Measurements from ENCODE around the gene TOMM20L.
A peak's percentile ranks its signal among the peaks of the same experiment; 100 is the strongest.

The TOMM20L gene

DNA sequence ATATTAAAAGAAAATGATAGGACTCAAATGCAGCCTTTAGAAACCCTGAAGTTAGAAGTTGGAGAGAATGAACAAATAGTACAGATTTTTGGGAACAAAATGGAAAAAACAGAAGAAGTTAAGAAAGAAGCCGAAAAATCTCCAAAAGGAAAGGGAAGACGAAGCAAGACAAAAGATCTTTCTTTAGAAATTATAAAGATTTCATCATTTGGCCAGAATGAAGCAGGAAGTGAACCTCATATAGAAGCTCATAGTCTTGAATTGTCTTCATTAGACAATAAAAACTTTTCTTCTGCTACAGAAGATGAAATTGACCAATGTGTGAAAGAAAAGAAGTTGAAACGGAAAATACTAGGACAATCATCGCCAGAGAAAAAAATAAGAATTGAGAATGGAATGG lies 31.4 kb upstream of the TOMM20L start:
- no peak for TF ChIP-seq LEF1 (IDR thresholded peaks at IDR 0.05; ENCODE audit: borderline replicate concordance)
- no peak for TF ChIP-seq ARNT (IDR thresholded peaks at IDR 0.05)
- TF ChIP-seq SP1 (IDR thresholded peaks at IDR 0.05): no peak
- TF ChIP-seq SUZ12 (IDR thresholded peaks at IDR 0.05): no peak
- no peak for TF ChIP-seq FOXK2 (IDR thresholded peaks at IDR 0.05)
- no peak for TF ChIP-seq BHLHE40 (IDR thresholded peaks at IDR 0.05; ENCODE audit: borderline replicate concordance)
- TF ChIP-seq CTBP1 (IDR thresholded peaks at IDR 0.05; ENCODE audit: borderline replicate concordance): no peak
- TF ChIP-seq, protein P1, sequence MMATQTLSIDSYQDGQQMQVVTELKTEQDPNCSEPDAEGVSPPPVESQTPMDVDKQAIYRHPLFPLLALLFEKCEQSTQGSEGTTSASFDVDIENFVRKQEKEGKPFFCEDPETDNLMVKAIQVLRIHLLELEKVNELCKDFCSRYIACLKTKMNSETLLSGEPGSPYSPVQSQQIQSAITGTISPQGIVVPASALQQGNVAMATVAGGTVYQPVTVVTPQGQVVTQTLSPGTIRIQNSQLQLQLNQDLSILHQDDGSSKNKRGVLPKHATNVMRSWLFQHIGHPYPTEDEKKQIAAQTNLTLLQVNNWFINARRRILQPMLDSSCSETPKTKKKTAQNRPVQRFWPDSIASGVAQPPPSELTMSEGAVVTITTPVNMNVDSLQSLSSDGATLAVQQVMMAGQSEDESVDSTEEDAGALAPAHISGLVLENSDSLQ (IDR thresholded peaks at IDR 0.05): no peak
- no peak for TF ChIP-seq HDGF (IDR thresholded peaks at IDR 0.05; ENCODE audit: borderline replicate concordance)
- no peak for TF ChIP-seq TARDBP (IDR thresholded peaks at IDR 0.05)
- TF ChIP-seq NFRKB (IDR thresholded peaks at IDR 0.05): no peak

DNA sequence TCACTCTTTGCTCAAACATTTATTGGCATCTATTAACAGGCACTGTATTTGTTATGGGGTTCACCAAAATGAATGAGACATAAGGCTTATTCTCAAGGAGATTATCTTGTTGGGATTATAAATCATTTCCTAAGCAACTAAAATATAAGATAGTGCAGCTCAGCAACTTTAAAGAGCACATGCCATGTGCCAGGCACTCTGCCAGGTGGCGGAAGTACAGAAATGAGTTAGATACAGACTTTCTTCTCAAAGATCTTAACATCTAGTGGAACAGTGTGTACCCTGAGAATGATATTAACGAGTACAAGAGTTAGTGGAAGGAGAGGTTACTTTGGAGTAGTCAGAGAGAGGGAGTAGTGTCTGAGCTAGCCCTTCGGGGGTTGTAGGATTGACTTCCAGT lies 28.4 kb upstream of the TOMM20L start:
- TF ChIP-seq NFRKB (IDR thresholded peaks at IDR 0.05): no peak
- TF ChIP-seq FOXK2 (IDR thresholded peaks at IDR 0.05): no peak
- no peak for TF ChIP-seq ARNT (IDR thresholded peaks at IDR 0.05)
- TF ChIP-seq, protein P1 (IDR thresholded peaks at IDR 0.05): no peak
- TF ChIP-seq SP1 (IDR thresholded peaks at IDR 0.05): no peak
- ChIA-PET POLR2A (no interaction called here), CTCF (no interaction called here)
- no peak for DNase-seq (ENCODE audit: extremely low spot score)

More for the DNA sequence above, 31.4 kb upstream of the TOMM20L start:
- DNase-seq (ENCODE audit: extremely low spot score): no peak
- ChIA-PET CTCF (no interaction called here), POLR2A (interaction anchor here (1.0 kb wide), 1 partner anchor 63 kb away, joined by 3 read pairs; the partner anchor contains the start of genes KIAA0586 and TIMM9)

DNA sequence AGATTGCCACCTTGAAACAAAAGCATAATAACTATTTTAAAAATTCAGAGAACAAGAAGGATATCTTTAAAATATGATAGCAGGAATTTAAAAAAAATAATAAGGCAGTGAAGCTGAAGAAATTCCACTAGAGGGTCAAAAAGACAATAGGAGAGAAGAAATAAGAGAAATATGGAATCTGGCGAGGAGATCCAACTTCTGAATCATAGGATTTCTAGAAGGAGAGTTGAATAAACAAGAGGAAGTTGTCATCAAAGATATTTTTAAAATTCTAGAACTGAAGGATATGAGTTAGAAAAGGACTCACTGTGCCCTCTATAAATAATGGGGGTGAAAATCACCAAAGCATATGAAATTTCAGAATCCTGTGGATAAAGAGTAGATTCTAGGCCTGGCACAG lies 26.8 kb upstream of the TOMM20L start:
- DNase-seq (ENCODE audit: extremely low spot score): no peak
- TF ChIP-seq, protein P1 (IDR thresholded peaks at IDR 0.05): no peak
- TF ChIP-seq FOXA1 (IDR thresholded peaks at IDR 0.05) (no peak), L3MBTL2 (conservative IDR thresholded peaks at IDR 0.05) (no peak), ELF4 (IDR thresholded peaks at IDR 0.05) (no peak), ZNF384 (IDR thresholded peaks at IDR 0.05) (no peak), SP1 (IDR thresholded peaks at IDR 0.05) (no peak), HDGF (IDR thresholded peaks at IDR 0.05; ENCODE audit: borderline replicate concordance) (no peak), LEF1 (IDR thresholded peaks at IDR 0.05; ENCODE audit: borderline replicate concordance) (no peak), TARDBP (IDR thresholded peaks at IDR 0.05) (no peak), FOXK2 (IDR thresholded peaks at IDR 0.05) (no peak), CTBP1 (IDR thresholded peaks at IDR 0.05; ENCODE audit: borderline replicate concordance) (no peak), NFRKB (IDR thresholded peaks at IDR 0.05) (no peak), ARNT (IDR thresholded peaks at IDR 0.05) (no peak), FOXM1 (IDR thresholded peaks at IDR 0.05; ENCODE audit: borderline replicate concordance) (no peak), BHLHE40 (IDR thresholded peaks at IDR 0.05; ENCODE audit: borderline replicate concordance) (no peak), SUZ12 (IDR thresholded peaks at IDR 0.05) (no peak)
- ChIA-PET POLR2A (no interaction called here), CTCF (no interaction called here)

DNA sequence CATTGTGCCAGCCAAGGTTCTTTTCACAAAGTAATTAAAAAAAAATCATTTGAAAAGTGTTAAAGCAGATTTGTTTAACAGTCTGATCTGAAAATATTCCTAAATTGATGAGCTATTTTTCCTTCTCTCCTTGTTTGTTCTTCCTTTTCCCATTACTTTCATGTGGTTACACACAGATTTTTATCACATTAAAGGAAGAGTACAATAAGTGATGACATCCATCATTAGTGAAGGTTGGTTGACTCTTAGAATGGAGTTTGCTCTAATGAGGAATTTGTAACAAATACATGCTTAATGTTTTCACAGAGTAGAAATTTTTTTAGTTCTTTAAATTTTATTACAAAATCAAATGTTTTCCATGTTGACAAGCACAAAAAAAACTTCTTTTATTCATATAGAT lies 18.9 kb upstream of the TOMM20L start:
- ChIA-PET POLR2A (no interaction called here), CTCF (interaction anchor here (1.5 kb wide), 1 partner anchor 20 kb away, joined by 3 read pairs; no protein-coding TSS in a partner anchor)
- TF ChIP-seq NFRKB (IDR thresholded peaks at IDR 0.05) (no peak), BHLHE40 (IDR thresholded peaks at IDR 0.05; ENCODE audit: borderline replicate concordance) (no peak), FOXM1 (IDR thresholded peaks at IDR 0.05; ENCODE audit: borderline replicate concordance) (no peak), SP1 (IDR thresholded peaks at IDR 0.05) (no peak), FOXK2 (IDR thresholded peaks at IDR 0.05) (no peak), SUZ12 (IDR thresholded peaks at IDR 0.05) (no peak), FOXA1 (IDR thresholded peaks at IDR 0.05) (no peak), HDGF (IDR thresholded peaks at IDR 0.05; ENCODE audit: borderline replicate concordance) (no peak), ARNT (IDR thresholded peaks at IDR 0.05) (no peak)
- no peak for DNase-seq (ENCODE audit: extremely low spot score)

DNA sequence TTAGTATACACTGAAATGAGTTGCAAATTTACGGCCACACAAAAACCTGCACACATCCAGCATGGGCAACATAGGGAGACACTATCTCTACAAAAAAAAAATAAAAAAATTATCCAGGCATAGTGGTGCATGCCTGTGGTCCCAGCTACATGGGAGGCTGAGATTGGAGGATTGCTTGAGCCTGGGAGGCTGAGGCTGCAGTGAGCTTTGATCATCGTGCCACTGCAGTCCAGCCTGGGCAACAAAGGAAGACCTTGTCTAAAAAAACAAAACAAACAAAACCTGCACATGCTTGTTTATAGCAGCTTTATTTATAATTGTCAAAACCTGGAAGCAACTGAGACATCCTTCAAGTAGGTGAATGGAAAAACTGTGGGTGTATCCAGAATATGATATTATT lies 4.9 kb upstream of the TOMM20L start:
- DNase-seq (ENCODE audit: extremely low spot score): no peak
- TF ChIP-seq NFRKB (IDR thresholded peaks at IDR 0.05) (no peak), SP1 (IDR thresholded peaks at IDR 0.05) (no peak), HDGF (IDR thresholded peaks at IDR 0.05; ENCODE audit: borderline replicate concordance) (no peak), LEF1 (IDR thresholded peaks at IDR 0.05; ENCODE audit: borderline replicate concordance) (no peak), CTBP1 (IDR thresholded peaks at IDR 0.05; ENCODE audit: borderline replicate concordance) (no peak), ARNT (IDR thresholded peaks at IDR 0.05) (no peak), BHLHE40 (IDR thresholded peaks at IDR 0.05; ENCODE audit: borderline replicate concordance) (no peak), L3MBTL2 (conservative IDR thresholded peaks at IDR 0.05) (no peak), SUZ12 (IDR thresholded peaks at IDR 0.05) (no peak), ELF4 (IDR thresholded peaks at IDR 0.05) (no peak), FOXA1 (IDR thresholded peaks at IDR 0.05) (no peak), ZNF384 (IDR thresholded peaks at IDR 0.05) (no peak), TARDBP (IDR thresholded peaks at IDR 0.05) (no peak), FOXM1 (IDR thresholded peaks at IDR 0.05; ENCODE audit: borderline replicate concordance) (no peak), FOXK2 (IDR thresholded peaks at IDR 0.05) (no peak)
- TF ChIP-seq, protein P1 (IDR thresholded peaks at IDR 0.05): no peak
- POLR2A ChIA-PET: no interaction called here
- CTCF ChIA-PET: no interaction called here

DNA sequence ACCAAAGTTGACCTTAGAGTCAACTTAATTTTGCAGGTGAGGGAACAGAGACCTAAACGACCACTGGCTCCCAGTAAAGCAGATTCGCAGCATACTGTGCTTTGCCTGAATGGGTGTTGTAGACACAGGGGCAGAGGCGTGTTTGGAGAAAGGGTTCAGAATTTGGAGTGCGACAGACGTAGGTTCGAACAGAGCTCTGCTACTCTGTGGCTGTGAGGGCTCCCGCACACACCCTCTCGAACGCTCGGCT lies 243 bp upstream of the TOMM20L start:
- TF ChIP-seq L3MBTL2 (conservative IDR thresholded peaks at IDR 0.05) (peak; percentile 69), NFRKB (IDR thresholded peaks at IDR 0.05) (no peak)
- ChIA-PET POLR2A (interaction anchor here (0.7 to 2.9 kb wide), 4 partner anchors 16 to 278 kb away, joined by 3 to 12 read pairs (median 4); partner anchors contain the start of gene ARID4A), CTCF (interaction anchor here (0.6 to 1.2 kb wide), 4 partner anchors 9 to 364 kb away, joined by 3 to 4 read pairs (median 3); no protein-coding TSS in a partner anchor)
- DNase-seq (ENCODE audit: extremely low spot score): no peak
